Glutamatergic neuron (in vitro differentiated cells): Measurements from ENCODE around the gene CBX4. TPM values are rescaled to one million over a fixed set of nuclear protein-coding genes. Genes with fewer than 3 reads are reported as not detected.
A peak's percentile ranks its signal among the peaks of the same experiment; 100 is the strongest.

Experiments
- DNase-seq: peaks from one replicate; pipeline ENCODE4 v3.0.0; 2022
- H3K27ac Mint-ChIP-seq: one replicate; pipeline ENCODE4 v1.8.0; 2020; ENCODE audit warnings: mild to moderate bottlenecking, mixed read lengths, inconsistent platforms; ENCODE audit not compliant: unreplicated experiment
- H3K27me3 Mint-ChIP-seq: one replicate; pipeline ENCODE4 v1.8.0; 2020; ENCODE audit warnings: mild to moderate bottlenecking, moderate library complexity, mixed read lengths, inconsistent platforms; ENCODE audit not compliant: unreplicated experiment
- H3K36me3 Mint-ChIP-seq: one replicate; pipeline ENCODE4 v1.8.0; 2020; ENCODE audit warnings: mild to moderate bottlenecking, mixed read lengths, inconsistent platforms; ENCODE audit not compliant: unreplicated experiment
- H3K4me1 Mint-ChIP-seq: one replicate; pipeline ENCODE4 v1.8.0; 2020; ENCODE audit warnings: mild to moderate bottlenecking, low read depth, mixed read lengths, inconsistent platforms; ENCODE audit not compliant: unreplicated experiment
- H3K4me3 Mint-ChIP-seq: one replicate; pipeline ENCODE4 v1.8.0; 2020; ENCODE audit warnings: mild to moderate bottlenecking, mixed read lengths, inconsistent platforms; ENCODE audit not compliant: unreplicated experiment
- H3K9me3 Mint-ChIP-seq: one replicate; pipeline ENCODE4 v1.8.0; 2020; ENCODE audit warnings: mild to moderate bottlenecking, moderate library complexity, mixed read lengths, inconsistent platforms; ENCODE audit not compliant: unreplicated experiment
- total RNA-seq: library from RNA; stranded (reverse); fragmentation: NEBNext Ultra II Directional; extraction: Animal tissue kit (Norgen Biotek cat#: 25700); gene quantifications from one replicate; pipeline ENCODE4 v1.2.1, GENCODE V29; 2021; ENCODE audit not compliant: unreplicated experiment
- TF ChIP-seq, protein P1 (sequence below): fragments of 200-600 bp; sonication (generic); IDR thresholded peaks from one replicate; pipeline ENCODE4 v1.5.0; 2021; ENCODE audit not compliant: partially characterized antibody, unreplicated experiment

CBX4 gene
- total RNA-seq, 1 donor from 2014 or later: 19.3 TPM

DNA sequence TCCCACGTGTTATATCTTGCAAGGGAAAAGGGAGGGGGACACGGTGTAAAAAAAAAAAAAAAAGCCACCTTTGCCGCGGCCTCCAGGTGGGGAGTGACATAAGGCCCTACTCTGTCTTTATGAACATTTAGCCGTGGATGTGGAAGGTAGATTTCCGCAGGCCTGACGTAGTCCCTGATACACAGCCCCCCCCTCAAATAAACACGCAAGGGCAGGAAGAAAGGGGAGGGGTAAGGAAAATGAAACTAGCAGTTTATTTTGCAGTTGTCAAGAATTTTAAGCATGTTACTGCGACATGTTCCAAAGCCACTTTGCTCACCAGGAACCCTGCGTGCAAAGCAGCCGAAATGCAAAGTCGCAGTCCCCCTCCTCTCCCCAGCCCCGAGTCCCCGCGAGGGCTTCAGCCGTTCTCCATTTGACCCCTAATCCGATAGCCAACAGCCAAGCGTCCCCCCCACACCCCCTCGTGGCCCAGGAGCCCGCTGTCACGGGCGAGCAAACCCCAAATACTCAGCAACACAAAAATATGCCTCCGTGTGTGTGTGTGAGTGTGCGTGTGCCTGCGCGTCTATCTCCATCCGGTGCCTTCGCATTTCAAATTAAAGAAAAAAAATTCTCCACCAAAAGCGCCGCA, 1.2 kb downstream of the CBX4 start:
- Mint-ChIP-seq H3K36me3 (no peaks in the 10 kb centered on the region), H3K27me3 (peaks cover 18% of the 10 kb centered on the region), H3K4me1 (peaks cover 9% of the 10 kb centered on the region), H3K27ac (peak overlapping the region; percentile 76), H3K4me3 (peak overlapping the region; percentile 93), H3K9me3 (peaks cover 7% of the 10 kb centered on the region)
- TF ChIP-seq, protein P1, sequence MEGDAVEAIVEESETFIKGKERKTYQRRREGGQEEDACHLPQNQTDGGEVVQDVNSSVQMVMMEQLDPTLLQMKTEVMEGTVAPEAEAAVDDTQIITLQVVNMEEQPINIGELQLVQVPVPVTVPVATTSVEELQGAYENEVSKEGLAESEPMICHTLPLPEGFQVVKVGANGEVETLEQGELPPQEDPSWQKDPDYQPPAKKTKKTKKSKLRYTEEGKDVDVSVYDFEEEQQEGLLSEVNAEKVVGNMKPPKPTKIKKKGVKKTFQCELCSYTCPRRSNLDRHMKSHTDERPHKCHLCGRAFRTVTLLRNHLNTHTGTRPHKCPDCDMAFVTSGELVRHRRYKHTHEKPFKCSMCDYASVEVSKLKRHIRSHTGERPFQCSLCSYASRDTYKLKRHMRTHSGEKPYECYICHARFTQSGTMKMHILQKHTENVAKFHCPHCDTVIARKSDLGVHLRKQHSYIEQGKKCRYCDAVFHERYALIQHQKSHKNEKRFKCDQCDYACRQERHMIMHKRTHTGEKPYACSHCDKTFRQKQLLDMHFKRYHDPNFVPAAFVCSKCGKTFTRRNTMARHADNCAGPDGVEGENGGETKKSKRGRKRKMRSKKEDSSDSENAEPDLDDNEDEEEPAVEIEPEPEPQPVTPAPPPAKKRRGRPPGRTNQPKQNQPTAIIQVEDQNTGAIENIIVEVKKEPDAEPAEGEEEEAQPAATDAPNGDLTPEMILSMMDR: no peak
- no peak for DNase-seq

DNA sequence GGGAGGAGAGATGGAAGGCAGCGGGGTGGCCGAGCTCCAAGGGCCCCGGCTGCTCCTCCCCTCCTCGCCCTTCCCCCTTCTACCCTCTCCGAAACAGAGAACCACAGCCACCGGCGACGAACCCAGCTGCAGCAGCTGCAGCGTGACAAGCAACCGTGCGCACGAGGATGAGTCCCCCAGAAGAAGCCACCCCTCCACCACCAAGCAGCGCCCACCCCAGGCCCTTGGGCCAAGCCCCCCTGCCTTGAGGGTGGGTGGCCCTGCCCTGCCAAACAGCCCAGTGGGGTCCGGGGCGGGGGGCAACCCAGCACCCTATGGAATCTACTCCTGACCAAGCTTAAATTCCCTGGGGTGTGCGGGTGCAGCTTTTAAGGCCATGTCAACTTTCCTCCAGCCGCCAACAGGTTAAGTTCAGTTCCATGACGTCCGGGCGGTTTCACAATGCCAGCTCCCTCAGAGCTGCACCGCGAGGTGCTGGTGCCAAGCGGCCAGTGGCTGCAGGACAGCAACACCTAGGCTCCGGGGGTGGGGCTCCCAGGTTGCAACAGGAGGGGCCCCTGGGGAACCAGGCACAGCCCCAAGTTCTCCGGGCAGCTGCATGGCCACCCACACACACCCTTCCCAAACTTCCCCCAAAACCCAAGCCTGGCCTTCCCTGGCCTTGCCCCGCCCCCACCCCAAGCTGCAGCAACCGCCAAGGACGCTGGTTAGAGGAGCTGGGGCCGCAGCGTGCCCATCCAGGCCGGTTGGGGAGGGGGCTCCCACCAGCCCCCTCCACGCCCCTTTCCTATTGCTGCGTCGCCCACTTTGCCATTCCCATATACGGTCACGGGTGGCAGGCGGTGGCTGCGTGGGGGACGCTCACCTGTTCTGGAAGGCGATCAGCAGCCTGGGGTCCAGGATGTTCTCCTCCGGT, 2.0 kb downstream of the CBX4 start:
- Mint-ChIP-seq H3K27ac (peak overlapping the region; percentile 68), H3K4me3 (peak overlapping the region; percentile 93), H3K9me3 (peaks cover 5% of the 10 kb centered on the region), H3K36me3 (no peaks in the 10 kb centered on the region), H3K4me1 (peaks cover 9% of the 10 kb centered on the region), H3K27me3 (peaks cover 18% of the 10 kb centered on the region)
- no peak for DNase-seq
- TF ChIP-seq, protein P1: no peak

DNA sequence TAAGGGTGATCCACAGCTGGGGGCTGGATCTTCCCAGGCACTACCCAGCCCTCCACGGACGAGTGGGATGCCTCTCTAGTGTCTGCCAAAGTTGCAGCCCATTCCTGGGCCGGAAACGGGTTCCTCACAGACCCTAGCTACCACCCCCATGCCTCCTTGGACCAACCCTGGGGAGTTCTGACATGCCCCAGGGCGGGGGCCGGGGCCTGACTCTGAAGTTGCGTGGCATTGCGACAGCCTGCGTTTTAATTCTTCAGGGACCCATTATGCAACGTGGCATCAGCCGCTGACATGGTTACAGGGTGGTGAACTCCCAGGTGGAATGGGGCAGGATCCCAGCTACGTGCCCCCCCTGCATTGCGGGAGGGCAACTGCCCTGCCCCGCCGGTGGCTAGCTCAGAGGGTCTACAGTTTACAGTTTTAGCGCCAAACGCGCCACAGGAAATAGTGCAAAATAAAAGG, 2.7 kb downstream of the CBX4 start:
- Mint-ChIP-seq H3K9me3 (peaks cover 5% of the 10 kb centered on the region), H3K4me3 (peak overlapping the region; percentile 93), H3K4me1 (peaks cover 8% of the 10 kb centered on the region), H3K27ac (peak overlapping the region; percentile 68), H3K36me3 (no peaks in the 10 kb centered on the region), H3K27me3 (peaks cover 16% of the 10 kb centered on the region)
- no peak for DNase-seq
- TF ChIP-seq, protein P1: no peak

DNA sequence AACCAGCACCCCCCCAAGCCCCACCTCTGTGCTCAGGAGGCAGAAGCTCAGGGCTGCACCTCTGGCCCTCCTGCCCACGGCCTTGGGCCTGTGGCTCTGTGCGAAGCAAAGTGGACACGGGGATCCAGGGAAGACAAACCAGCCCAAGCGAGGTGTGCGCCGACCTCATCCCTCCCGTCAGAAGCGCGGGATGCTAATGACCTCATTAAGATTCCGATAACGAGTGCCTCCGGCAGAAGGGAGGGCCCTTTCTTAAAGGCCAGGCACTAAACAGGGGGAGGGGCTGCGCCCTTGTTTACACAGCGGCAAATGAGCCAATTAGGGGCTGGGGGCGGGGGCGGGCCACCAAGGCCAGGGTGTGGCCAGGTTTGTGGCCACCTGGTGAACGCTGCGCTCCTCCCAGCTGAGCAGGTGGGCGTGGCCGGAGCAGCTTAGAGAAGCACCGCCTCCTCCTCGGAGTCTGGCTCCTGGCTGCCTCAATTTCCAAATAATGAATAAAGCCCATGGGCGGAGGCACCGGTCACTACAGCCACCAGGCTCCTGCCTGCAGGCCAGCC, 3.2 kb downstream of the CBX4 start:
- TF ChIP-seq, protein P1: no peak
- H3K27ac Mint-ChIP-seq: no peak overlapping the region
- H3K4me3 Mint-ChIP-seq: peak overlapping the region; percentile 93
- peaks cover 9% of the 10 kb centered on the region for H3K4me1 Mint-ChIP-seq
- H3K27me3 Mint-ChIP-seq: peaks cover 20% of the 10 kb centered on the region
- DNase-seq: peak; percentile 58
- H3K36me3 Mint-ChIP-seq: no peaks in the 10 kb centered on the region
- peaks cover 5% of the 10 kb centered on the region for H3K9me3 Mint-ChIP-seq
